Loucy (cell line): ENCODE data around the gene MAPRE2.

Source experiments
- EZH2phosphoT487 ChIP-seq: fragments of 200-600 bp; IDR thresholded peaks from 2 replicates; pipeline ENCODE4 v1.6.1; 2018; ENCODE audit warnings: antibody characterized with exemption, mild to moderate bottlenecking, moderate library complexity, borderline replicate concordance
- TF ChIP-seq, protein P1 (sequence below): fragments of 200-600 bp; sonication (generic); conservative IDR thresholded peaks from 2 replicates; pipeline ENCODE4 v1.5.1; 2014; ENCODE audit warnings: mild to moderate bottlenecking, antibody characterized with exemption, low read length

DNA sequence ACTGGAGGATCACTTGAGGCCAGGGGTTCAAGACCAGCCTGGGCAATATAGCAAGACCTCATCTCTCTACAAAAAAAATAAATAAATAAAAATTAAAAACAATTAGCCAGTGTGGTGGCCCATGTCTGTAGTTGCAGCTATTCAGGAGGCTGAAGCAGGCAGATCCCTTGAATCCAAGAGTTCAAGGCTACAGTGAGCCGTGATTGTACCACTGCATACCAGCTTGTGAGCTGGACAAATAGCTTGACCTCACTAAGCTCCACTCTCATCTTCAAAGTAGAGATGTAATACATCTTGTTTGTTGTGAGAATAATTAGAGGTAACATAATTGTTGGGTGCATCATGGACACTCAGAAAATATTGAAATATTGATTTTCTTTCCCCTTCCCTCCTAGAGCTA, 31.1 kb upstream of the MAPRE2 start:
- TF ChIP-seq, protein P1, sequence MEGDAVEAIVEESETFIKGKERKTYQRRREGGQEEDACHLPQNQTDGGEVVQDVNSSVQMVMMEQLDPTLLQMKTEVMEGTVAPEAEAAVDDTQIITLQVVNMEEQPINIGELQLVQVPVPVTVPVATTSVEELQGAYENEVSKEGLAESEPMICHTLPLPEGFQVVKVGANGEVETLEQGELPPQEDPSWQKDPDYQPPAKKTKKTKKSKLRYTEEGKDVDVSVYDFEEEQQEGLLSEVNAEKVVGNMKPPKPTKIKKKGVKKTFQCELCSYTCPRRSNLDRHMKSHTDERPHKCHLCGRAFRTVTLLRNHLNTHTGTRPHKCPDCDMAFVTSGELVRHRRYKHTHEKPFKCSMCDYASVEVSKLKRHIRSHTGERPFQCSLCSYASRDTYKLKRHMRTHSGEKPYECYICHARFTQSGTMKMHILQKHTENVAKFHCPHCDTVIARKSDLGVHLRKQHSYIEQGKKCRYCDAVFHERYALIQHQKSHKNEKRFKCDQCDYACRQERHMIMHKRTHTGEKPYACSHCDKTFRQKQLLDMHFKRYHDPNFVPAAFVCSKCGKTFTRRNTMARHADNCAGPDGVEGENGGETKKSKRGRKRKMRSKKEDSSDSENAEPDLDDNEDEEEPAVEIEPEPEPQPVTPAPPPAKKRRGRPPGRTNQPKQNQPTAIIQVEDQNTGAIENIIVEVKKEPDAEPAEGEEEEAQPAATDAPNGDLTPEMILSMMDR: no peak
- no peak for TF ChIP-seq EZH2phosphoT487
